Measurements from ENCODE around the gene HAGHL. TPM values are rescaled to one million over a fixed set of nuclear protein-coding genes. Genes with fewer than 3 reads are reported as not detected.
A peak's percentile ranks its signal among the peaks of the same experiment; 100 is the strongest.

The HAGHL gene
- total RNA-seq, 2 donors from 2014 or later, result 8.9 to 11.4 TPM

GRCh38 chr16:709566-710499, 17.1 kb upstream of the HAGHL start:
- H3K27ac ChIP-seq (ENCODE audit: low read depth, low read length), result peak overlapping the region; percentile 97
- no peaks in the 10 kb centered on the region for H3K4me1 Mint-ChIP-seq
- H3K27me3 ChIP-seq (ENCODE audit: control insufficient read depth, insufficient read depth, low read length, poor library complexity, severe bottlenecking), result peaks cover 76% of the 10 kb centered on the region
- no peak overlapping the region for H3K4me3 ChIP-seq (ENCODE audit: low read length)
- no peaks in the 10 kb centered on the region for H3K9me3 Mint-ChIP-seq
- 42 to 59% methylated on average over 21 to 30 of the region's 30 CpGs for WGBS, 2 experiments (ENCODE audit: insufficient coverage in 1 of 2, insufficient read length in 1 of 2)
- no peak overlapping the region for H3K27ac Mint-ChIP-seq
- H3K36me3 Mint-ChIP-seq (ENCODE audit: low read depth), result no peaks in the 10 kb centered on the region
- H3K4me1 ChIP-seq (ENCODE audit: control insufficient read depth, insufficient read depth, low read length), result no peaks in the 10 kb centered on the region
- H3K9ac ChIP-seq (ENCODE audit: extremely low read depth, low read length, poor library complexity, severe bottlenecking), result no peak overlapping the region
- peaks cover 69% of the 10 kb centered on the region for H3K27me3 Mint-ChIP-seq (ENCODE audit: insufficient read depth)
- DNase-seq, result peak; percentile 80
- TF ChIP-seq CTCF (conservative IDR thresholded peaks at IDR 0.05), result peak; percentile 28
- H3K4me3 Mint-ChIP-seq, result no peak overlapping the region
- no peaks in the 10 kb centered on the region for H3K36me3 ChIP-seq (ENCODE audit: control insufficient read depth, insufficient read depth, low read length)
- H3K9me3 ChIP-seq (ENCODE audit: control insufficient read depth, low read length), result no peaks in the 10 kb centered on the region

- no peaks in the 10 kb centered on the region for H3K9me3 Mint-ChIP-seq
- no peak overlapping the region for H3K27ac Mint-ChIP-seq
- Histone ChIP-seq H3K4me1 (ENCODE audit: control insufficient read depth, insufficient read depth, low read length) (no peaks in the 10 kb centered on the region), H3K27me3 (ENCODE audit: control insufficient read depth, insufficient read depth, low read length, poor library complexity, severe bottlenecking) (peaks cover 72% of the 10 kb centered on the region), H3K4me3 (ENCODE audit: low read length) (no peak overlapping the region), H3K36me3 (ENCODE audit: control insufficient read depth, insufficient read depth, low read length) (no peaks in the 10 kb centered on the region), H3K9me3 (ENCODE audit: control insufficient read depth, low read length) (no peaks in the 10 kb centered on the region), H3K9ac (ENCODE audit: extremely low read depth, low read length, poor library complexity, severe bottlenecking) (no peak overlapping the region), H3K27ac (ENCODE audit: low read depth, low read length) (peak overlapping the region; percentile 97)
- no peak for TF ChIP-seq CTCF (conservative IDR thresholded peaks at IDR 0.05)
- no peak overlapping the region for H3K4me3 Mint-ChIP-seq
- no peak for DNase-seq
- H3K36me3 Mint-ChIP-seq (ENCODE audit: low read depth), result no peaks in the 10 kb centered on the region
- H3K27me3 Mint-ChIP-seq (ENCODE audit: insufficient read depth), result peaks cover 68% of the 10 kb centered on the region
- H3K4me1 Mint-ChIP-seq, result no peaks in the 10 kb centered on the region
- 80 to 85% methylated on average over 11 to 21 of the region's 21 CpGs for WGBS, 2 experiments (ENCODE audit: insufficient coverage in 1 of 2, insufficient read length in 1 of 2)
These were observed 16.3 kb upstream of the HAGHL start for GRCh38 chr16:710500-711075.

GRCh38 chr16:711084-711483, 15.8 kb upstream of the HAGHL start:
- Histone ChIP-seq H3K27me3 (ENCODE audit: control insufficient read depth, insufficient read depth, low read length, poor library complexity, severe bottlenecking) (peaks cover 75% of the 10 kb centered on the region), H3K9ac (ENCODE audit: extremely low read depth, low read length, poor library complexity, severe bottlenecking) (no peak overlapping the region), H3K4me1 (ENCODE audit: control insufficient read depth, insufficient read depth, low read length) (no peaks in the 10 kb centered on the region), H3K9me3 (ENCODE audit: control insufficient read depth, low read length) (no peaks in the 10 kb centered on the region), H3K4me3 (ENCODE audit: low read length) (no peak overlapping the region), H3K27ac (ENCODE audit: low read depth, low read length) (peak overlapping the region; percentile 97), H3K36me3 (ENCODE audit: control insufficient read depth, insufficient read depth, low read length) (no peaks in the 10 kb centered on the region)
- Mint-ChIP-seq H3K4me1 (peaks cover 3% of the 10 kb centered on the region), H3K27ac (no peak overlapping the region), H3K36me3 (ENCODE audit: low read depth) (no peaks in the 10 kb centered on the region), H3K4me3 (no peak overlapping the region), H3K9me3 (no peaks in the 10 kb centered on the region), H3K27me3 (ENCODE audit: insufficient read depth) (peaks cover 69% of the 10 kb centered on the region)
- no peak for DNase-seq
- no peak for TF ChIP-seq CTCF (conservative IDR thresholded peaks at IDR 0.05)
- WGBS, 2 experiments (ENCODE audit: insufficient coverage in 1 of 2, insufficient read length in 1 of 2), result 80 to 84% methylated on average over 10 to 12 of the region's 12 CpGs
